Activated naive CD8-positive, alpha-beta T cell treated with anti-CD3 and anti-CD28 coated beads, Interleukin-2, amount 10 ng/mL, durations not matched to agents 7 days and 5 days (primary cell): ENCODE results near the gene GUCY2C. TPM values are rescaled to one million over a fixed set of nuclear protein-coding genes. Genes with fewer than 3 reads are reported as not detected.

Source experiments
- ATAC-seq: fragments of 150-1000 bp; cut with Tn5 transposase; one replicate; pipeline ENCODE4 v1.10.0; 2021; ENCODE audit warnings: low read depth, moderate library complexity
- POLR2A ChIA-PET: fragments of 350-600 bp; sonication (Branson Sonifier 250); formaldehyde crosslinking; loops from one replicate; lab custom pipeline; 2021; ENCODE audit warnings: antibody characterized with exemption; lab: Charles Lee
- DNase-seq: peaks from one replicate; pipeline ENCODE4 v3.0.0; 2021
- H3K27ac Mint-ChIP-seq: one replicate; pipeline ENCODE4 v1.8.0; 2022; ENCODE audit warnings: mild to moderate bottlenecking, mixed read lengths
- H3K27me3 Mint-ChIP-seq: one replicate; pipeline ENCODE4 v1.8.0; 2022; ENCODE audit warnings: mild to moderate bottlenecking, moderate library complexity, mixed read lengths
- H3K36me3 Mint-ChIP-seq: one replicate; pipeline ENCODE4 v1.8.0; 2021; ENCODE audit warnings: mild to moderate bottlenecking, mixed read lengths
- H3K4me1 Mint-ChIP-seq: one replicate; pipeline ENCODE4 v1.8.0; 2021; ENCODE audit warnings: mixed read lengths
- H3K4me3 Mint-ChIP-seq: one replicate; pipeline ENCODE4 v1.8.0; 2022; ENCODE audit warnings: mild to moderate bottlenecking, moderate library complexity, mixed read lengths
- H3K9me3 Mint-ChIP-seq: one replicate; pipeline ENCODE4 v1.8.0; 2021; ENCODE audit warnings: mixed read lengths
- total RNA-seq, 2 experiments: library from RNA; stranded (reverse); gene quantifications; one replicate each; pipeline ENCODE4 v1.2.3, GENCODE V29; 2021

Gene GUCY2C
- total RNA-seq, 2 experiments from 2014 or later, result not detected

DNA sequence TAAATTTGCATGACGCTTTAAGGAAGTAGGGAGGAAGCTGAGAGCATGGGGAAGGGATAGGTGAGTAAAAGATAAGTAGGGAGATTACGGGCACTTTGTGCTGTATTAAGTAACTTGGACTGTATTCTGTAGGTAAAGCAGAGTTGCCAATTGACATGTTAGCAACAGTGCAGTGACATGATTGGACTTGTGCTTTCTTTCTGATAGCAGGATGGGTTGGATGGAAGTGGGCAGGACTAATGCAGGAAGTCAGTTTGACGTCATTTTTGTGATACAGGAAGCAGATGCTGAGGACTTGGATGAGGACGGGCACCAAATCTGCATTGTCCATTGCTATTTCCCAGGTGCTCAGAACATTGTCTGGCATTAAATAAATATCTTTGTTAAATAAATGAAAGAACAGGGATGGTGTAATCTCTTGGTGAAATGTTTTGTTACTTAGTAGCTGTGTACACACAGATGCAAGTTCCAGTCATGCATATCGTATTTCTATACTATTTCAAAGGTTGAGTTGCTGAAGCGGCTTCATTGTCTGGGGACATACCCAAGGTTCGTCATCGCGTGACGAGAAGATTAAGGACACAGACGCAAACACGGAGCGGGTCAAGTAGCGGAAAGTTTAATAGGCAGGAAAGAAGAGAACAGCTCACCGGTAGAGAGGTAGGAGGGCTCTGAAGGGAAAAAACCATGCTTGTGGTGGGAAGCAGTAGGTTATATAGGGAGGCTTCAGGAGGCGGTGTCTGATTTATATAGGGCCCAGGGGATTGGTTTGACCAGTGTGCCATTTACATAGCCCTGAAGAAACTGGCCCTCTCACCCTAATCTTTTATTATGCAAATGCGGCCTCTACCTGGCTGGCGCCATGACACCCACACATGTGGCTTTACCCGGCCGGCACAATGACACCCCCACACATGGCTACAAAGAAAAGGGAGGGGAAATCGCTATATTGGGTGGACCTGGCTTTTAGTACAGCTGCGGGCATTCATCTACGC, 30.7 kb downstream of the GUCY2C start:
- Mint-ChIP-seq H3K4me1 (peaks cover 14% of the 10 kb centered on the region), H3K27ac (no peak overlapping the region), H3K27me3 (peaks cover 7% of the 10 kb centered on the region), H3K9me3 (peaks cover 1% of the 10 kb centered on the region), H3K4me3 (no peak overlapping the region), H3K36me3 (no peaks in the 10 kb centered on the region)
- ATAC-seq, result no peak
- DNase-seq, result no peak
- POLR2A ChIA-PET, result interaction anchor here (0.6 kb wide), 1 partner anchor 104 kb away, joined by 3 read pairs; no protein-coding TSS in a partner anchor

GRCh38 chr12:14664434-14665023, 31.9 kb downstream of the GUCY2C start:
- Mint-ChIP-seq H3K9me3 (peaks cover 1% of the 10 kb centered on the region), H3K27ac (no peak overlapping the region), H3K4me1 (peaks cover 14% of the 10 kb centered on the region), H3K27me3 (peaks cover 7% of the 10 kb centered on the region), H3K4me3 (no peak overlapping the region), H3K36me3 (no peaks in the 10 kb centered on the region)
- DNase-seq (no peak), ATAC-seq (no peak)
- POLR2A ChIA-PET, result no interaction called here

GRCh38 chr12:14663002-14663401, 33.4 kb downstream of the GUCY2C start:
- no peak for ATAC-seq
- H3K4me1 Mint-ChIP-seq, result peaks cover 14% of the 10 kb centered on the region

GRCh38 chr12:14656846-14657245, 39.6 kb downstream of the GUCY2C start:
- H3K27me3 Mint-ChIP-seq, result peaks cover 4% of the 10 kb centered on the region
- no peaks in the 10 kb centered on the region for H3K36me3 Mint-ChIP-seq
- H3K9me3 Mint-ChIP-seq, result peaks cover 1% of the 10 kb centered on the region
- DNase-seq, result no peak
- ATAC-seq, result no peak
- POLR2A ChIA-PET, result no interaction called here
- no peak overlapping the region for H3K27ac Mint-ChIP-seq
- no peaks in the 10 kb centered on the region for H3K4me1 Mint-ChIP-seq
- no peak overlapping the region for H3K4me3 Mint-ChIP-seq

More at GRCh38 chr12:14663002-14663401, 33.4 kb downstream of the GUCY2C start:
- no peaks in the 10 kb centered on the region for H3K36me3 Mint-ChIP-seq
- no peak overlapping the region for H3K27ac Mint-ChIP-seq
- peaks cover 7% of the 10 kb centered on the region for H3K27me3 Mint-ChIP-seq
- no peak for DNase-seq
- POLR2A ChIA-PET, result no interaction called here
- H3K4me3 Mint-ChIP-seq, result no peak overlapping the region
- H3K9me3 Mint-ChIP-seq, result peaks cover 1% of the 10 kb centered on the region

GRCh38 chr12:14655284-14655683, 41.1 kb downstream of the GUCY2C start:
- no peaks in the 10 kb centered on the region for H3K36me3 Mint-ChIP-seq
- H3K9me3 Mint-ChIP-seq, result peaks cover 1% of the 10 kb centered on the region
- H3K4me3 Mint-ChIP-seq, result no peak overlapping the region
- no peaks in the 10 kb centered on the region for H3K4me1 Mint-ChIP-seq
- POLR2A ChIA-PET, result no interaction called here
- ATAC-seq (no peak), DNase-seq (no peak)
- no peaks in the 10 kb centered on the region for H3K27me3 Mint-ChIP-seq
- H3K27ac Mint-ChIP-seq, result no peak overlapping the region

- no peak for DNase-seq
- Mint-ChIP-seq H3K27ac (no peak overlapping the region), H3K27me3 (no peaks in the 10 kb centered on the region), H3K36me3 (no peaks in the 10 kb centered on the region), H3K9me3 (peaks cover 1% of the 10 kb centered on the region), H3K4me3 (no peak overlapping the region), H3K4me1 (no peaks in the 10 kb centered on the region)
- ATAC-seq, result no peak
- POLR2A ChIA-PET, result no interaction called here
Measured at GRCh38 chr12:14654842-14655241, 41.6 kb downstream of the GUCY2C start.

DNA sequence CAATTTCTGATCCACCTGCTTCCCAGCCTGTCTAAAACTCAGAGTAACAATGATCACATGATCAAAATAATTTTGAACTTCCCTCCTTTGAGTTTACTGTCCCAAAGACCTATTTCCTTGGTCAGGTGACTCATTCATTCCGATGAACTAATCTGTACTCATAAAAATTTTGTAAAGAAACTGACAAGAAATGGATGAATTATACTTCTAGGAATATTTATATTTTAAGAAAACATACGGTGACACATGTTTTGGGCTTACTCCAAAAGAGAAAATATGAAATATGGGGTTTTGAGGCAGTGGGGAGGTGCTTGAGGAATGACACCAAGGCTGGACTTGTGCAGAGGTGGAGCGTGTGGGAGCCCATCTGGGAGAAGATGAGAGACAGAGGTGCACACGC, 42.0 kb downstream of the GUCY2C start:
- Mint-ChIP-seq H3K9me3 (peaks cover 1% of the 10 kb centered on the region), H3K27me3 (no peaks in the 10 kb centered on the region), H3K27ac (no peak overlapping the region), H3K4me1 (no peaks in the 10 kb centered on the region), H3K4me3 (no peak overlapping the region), H3K36me3 (no peaks in the 10 kb centered on the region)
- POLR2A ChIA-PET, result no interaction called here
- DNase-seq (no peak), ATAC-seq (no peak)

GRCh38 chr12:14652483-14652882, 43.9 kb downstream of the GUCY2C start:
- Mint-ChIP-seq H3K27me3 (no peaks in the 10 kb centered on the region), H3K27ac (no peak overlapping the region), H3K9me3 (peaks cover 1% of the 10 kb centered on the region), H3K4me1 (peaks cover 7% of the 10 kb centered on the region), H3K4me3 (no peak overlapping the region), H3K36me3 (no peaks in the 10 kb centered on the region)
- POLR2A ChIA-PET, result no interaction called here
- DNase-seq, result no peak
- no peak for ATAC-seq

DNA sequence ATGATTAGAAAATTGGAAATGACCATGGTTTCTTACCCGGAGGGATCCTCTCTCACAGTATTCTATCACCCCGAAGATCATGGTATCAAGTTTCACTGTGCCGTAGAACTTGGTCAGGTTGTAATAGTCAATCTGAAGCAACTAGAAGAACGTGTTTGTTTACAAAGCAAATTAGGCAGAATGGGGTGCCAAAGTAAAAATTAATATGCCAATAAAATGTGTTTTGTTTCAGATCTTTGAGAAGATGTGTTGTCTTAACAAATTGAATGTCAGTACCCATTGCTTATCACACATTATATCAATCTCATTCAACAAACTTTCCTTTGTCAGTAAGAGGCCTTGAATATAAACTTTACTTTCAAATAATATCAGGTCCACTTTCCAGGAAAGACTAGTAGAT, 45.0 kb downstream of the GUCY2C start:
- H3K4me3 Mint-ChIP-seq, result no peak overlapping the region
- peaks cover 7% of the 10 kb centered on the region for H3K4me1 Mint-ChIP-seq
- peaks cover 1% of the 10 kb centered on the region for H3K9me3 Mint-ChIP-seq
- H3K36me3 Mint-ChIP-seq, result no peaks in the 10 kb centered on the region
- DNase-seq, result no peak
- H3K27me3 Mint-ChIP-seq, result peaks cover 2% of the 10 kb centered on the region
- H3K27ac Mint-ChIP-seq, result no peak overlapping the region
- no peak for ATAC-seq
- POLR2A ChIA-PET, result no interaction called here

- H3K4me3 Mint-ChIP-seq, result no peak overlapping the region
- H3K36me3 Mint-ChIP-seq, result no peaks in the 10 kb centered on the region
- H3K4me1 Mint-ChIP-seq, result peaks cover 7% of the 10 kb centered on the region
- DNase-seq, result no peak
- no peak for ATAC-seq
- H3K9me3 Mint-ChIP-seq, result peaks cover 1% of the 10 kb centered on the region
- POLR2A ChIA-PET, result no interaction called here
- H3K27ac Mint-ChIP-seq, result no peak overlapping the region
- H3K27me3 Mint-ChIP-seq, result peaks cover 2% of the 10 kb centered on the region
Measured at GRCh38 chr12:14650789-14651188, 45.6 kb downstream of the GUCY2C start.

- Mint-ChIP-seq H3K27ac (no peak overlapping the region), H3K4me3 (no peak overlapping the region), H3K4me1 (peaks cover 18% of the 10 kb centered on the region), H3K36me3 (no peaks in the 10 kb centered on the region), H3K27me3 (peaks cover 4% of the 10 kb centered on the region), H3K9me3 (no peaks in the 10 kb centered on the region)
- DNase-seq (no peak), ATAC-seq (no peak)
- POLR2A ChIA-PET, result no interaction called here
Measured at GRCh38 chr12:14647028-14647750, 49.2 kb downstream of the GUCY2C start.

- peak; percentile 38 for ATAC-seq
- peaks cover 12% of the 10 kb centered on the region for H3K4me1 Mint-ChIP-seq
- no peak for DNase-seq
- no peaks in the 10 kb centered on the region for H3K36me3 Mint-ChIP-seq
- POLR2A ChIA-PET, result no interaction called here
- peak overlapping the region; percentile 68 for H3K4me3 Mint-ChIP-seq
- H3K27me3 Mint-ChIP-seq, result peaks cover 13% of the 10 kb centered on the region
- H3K27ac Mint-ChIP-seq, result peak overlapping the region; percentile 68
- no peaks in the 10 kb centered on the region for H3K9me3 Mint-ChIP-seq
Measured at GRCh38 chr12:14643251-14643650, 53.1 kb downstream of the GUCY2C start.

GRCh38 chr12:14638066-14638465, 58.3 kb downstream of the GUCY2C start:
- no peak for ATAC-seq
- POLR2A ChIA-PET, result no interaction called here
- H3K27me3 Mint-ChIP-seq, result peaks cover 17% of the 10 kb centered on the region

More at GRCh38 chr12:14638066-14638465, 58.3 kb downstream of the GUCY2C start:
- Mint-ChIP-seq H3K9me3 (peaks cover 8% of the 10 kb centered on the region), H3K4me1 (peaks cover 6% of the 10 kb centered on the region), H3K4me3 (no peak overlapping the region), H3K36me3 (peaks cover 1% of the 10 kb centered on the region), H3K27ac (no peak overlapping the region)
- no peak for DNase-seq
